ENCODE results near the gene PNLIPRP2. TPM values are rescaled to one million over a fixed set of nuclear protein-coding genes. Genes with fewer than 3 reads are reported as not detected.

Gene PNLIPRP2
- total RNA-seq, 1 experiment from 2014 or later = not detected

DNA sequence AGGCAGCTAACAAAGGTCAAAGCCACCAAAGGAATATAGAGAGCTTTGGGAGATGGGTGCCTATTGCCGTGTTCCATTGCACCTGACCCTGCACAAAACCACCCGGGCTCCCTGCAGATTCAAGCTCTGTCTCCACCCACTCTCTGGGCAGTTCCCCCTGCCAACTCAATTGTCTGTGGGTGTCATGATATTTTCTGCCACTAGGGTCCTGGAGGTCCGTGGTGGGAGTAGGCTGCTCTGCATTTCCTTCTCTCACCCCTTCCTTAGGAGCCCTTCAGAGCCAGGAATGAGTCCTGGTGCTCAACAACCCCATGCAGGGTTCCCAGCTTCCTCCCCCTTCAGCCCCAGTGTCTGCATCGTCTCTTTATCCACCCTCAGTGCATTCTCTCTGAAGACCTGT lies 34.1 kb downstream of the PNLIPRP2 start:
- no peak for DNase-seq (ENCODE audit: low read depth)

DNA sequence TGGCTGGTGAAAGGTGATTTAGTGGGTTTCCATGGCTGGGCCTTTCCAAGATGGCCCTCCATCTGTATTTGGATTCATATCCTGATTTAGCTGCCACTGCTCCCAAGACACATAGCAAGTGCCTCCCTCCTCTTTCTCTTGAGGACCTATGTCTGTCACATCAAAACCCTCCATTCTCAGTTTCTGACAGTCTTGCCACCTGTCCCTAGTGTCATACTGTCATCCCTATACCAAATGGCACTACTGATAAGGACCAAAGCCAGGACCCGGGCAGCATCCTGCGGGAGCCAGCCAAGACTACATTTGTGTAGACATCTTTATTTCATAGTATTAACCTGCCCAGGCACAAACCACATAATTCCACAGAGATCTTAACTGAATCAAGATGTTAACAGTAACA lies 34.8 kb downstream of the PNLIPRP2 start:
- no peak for DNase-seq (ENCODE audit: low read depth)

DNA sequence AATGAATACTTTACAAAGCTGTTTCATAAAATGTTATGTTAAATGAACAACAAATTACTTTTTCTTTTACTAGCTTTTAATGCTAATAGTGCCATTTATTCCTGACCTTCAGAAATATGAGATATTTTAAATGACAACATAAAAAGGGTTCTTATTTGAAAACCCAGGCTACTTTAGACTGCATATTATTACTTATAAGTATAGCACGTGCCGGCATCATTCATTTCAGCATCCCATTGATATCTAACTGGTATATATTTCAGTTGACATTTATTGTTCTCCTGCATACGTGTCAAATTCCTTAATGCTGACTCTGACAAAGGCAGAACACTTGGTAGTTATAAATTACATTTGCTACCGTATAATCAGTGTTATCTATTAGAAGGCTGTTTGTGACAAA lies 35.3 kb downstream of the PNLIPRP2 start:
- no peak for DNase-seq (ENCODE audit: low read depth)

DNA sequence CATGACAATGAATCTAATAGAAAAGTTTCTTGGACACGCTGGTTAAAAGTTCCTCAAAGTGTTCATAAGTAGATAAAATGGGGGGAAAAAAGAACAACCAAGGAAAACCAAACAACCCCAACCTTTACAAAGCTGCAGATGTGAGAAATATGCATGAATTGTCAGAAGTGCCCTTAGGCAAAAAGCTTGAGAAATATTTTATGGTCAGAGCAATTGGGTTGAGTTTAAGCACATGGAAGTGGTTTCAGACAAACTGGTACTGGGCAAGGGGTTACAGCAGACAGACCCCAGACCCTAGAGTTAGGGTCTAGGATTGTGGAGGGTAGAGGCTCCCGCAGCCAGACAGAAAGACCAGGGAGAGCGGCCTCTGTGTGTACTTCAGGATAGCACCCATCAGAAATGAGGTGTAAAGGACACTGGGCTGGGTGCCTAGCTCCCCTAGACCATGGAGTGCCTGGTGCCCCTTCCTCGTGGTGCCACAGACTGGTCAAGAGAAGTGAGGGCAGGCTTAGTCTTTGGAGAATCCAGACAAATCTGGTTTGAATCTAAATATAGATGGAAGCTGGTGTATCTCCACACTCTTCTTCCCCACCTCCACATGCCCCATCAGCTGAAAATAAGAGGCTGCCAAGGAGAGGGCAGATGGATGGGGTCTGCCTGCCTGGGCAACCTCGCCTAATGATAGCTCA lies 37.3 kb downstream of the PNLIPRP2 start:
- no peak for DNase-seq (ENCODE audit: low read depth)

DNA sequence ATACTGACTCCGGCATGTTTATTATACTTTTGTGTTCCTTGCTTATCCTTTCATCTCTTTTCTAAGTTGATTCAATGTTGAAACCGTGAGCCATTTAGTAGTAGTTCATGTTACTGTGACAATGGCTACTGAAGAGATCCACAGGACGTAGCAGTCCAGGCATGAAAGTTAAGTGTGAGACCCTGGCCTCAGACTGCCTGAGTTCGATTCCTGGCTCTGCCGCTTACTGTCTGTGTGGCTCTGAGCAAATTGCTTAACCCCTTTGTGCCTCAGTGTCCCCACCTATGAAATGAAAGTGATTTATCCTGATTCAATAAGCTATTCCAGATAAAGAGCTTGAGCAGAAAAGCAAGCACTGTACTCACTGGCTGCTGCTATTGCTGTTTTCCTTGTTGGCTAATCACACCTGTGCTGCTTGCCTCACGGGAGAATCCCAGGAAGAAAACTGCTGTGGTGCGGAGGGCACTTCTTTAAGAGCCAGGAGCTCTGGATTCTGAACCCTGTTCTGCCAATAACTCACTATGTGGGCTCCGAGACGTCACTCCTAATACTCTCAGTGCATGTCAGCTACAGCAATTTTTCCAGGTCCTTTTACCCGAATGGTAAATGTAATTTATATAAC lies 38.4 kb downstream of the PNLIPRP2 start:
- no peak for DNase-seq (ENCODE audit: low read depth)

DNA sequence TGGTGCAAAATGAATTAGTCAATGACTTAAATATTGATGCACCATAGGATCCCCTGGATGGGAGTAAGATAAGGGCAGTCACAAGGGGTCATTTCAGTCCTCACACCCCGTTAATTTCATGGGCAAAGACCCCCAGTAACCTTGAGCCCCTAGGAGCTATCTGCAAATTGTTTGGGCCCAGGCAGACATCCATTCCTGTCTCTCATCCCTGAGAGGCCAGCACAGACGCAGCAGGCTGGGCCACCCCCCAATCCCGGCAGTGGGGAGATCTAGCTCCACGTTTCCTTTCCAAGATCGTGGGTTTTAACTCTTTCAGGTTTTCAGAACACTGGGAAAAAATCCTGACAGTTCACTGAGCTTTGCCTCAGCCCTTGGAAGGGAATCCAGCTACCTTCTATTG lies 40.1 kb downstream of the PNLIPRP2 start:
- DNase-seq (ENCODE audit: low read depth) = no peak

DNA sequence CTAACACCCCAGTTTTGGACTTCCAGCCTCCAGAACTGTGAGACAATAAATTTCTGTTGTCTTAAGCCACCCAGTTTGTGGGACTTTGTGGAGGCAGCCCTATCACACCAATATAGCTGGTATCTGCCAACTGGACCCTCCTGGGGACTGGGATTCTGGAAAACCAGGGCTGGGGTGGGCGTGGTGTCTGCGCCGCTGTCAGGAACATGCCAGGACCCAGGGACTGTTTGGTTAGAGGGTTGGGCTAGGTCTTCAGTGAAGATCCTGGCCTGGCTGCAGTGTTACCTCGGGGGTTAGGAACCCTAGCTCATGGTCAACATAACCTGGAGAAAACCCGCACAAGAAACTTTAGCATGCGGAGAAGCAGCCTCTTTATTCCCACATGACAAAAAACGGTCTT lies 42.6 kb downstream of the PNLIPRP2 start:
- no peak for DNase-seq (ENCODE audit: low read depth)

DNA sequence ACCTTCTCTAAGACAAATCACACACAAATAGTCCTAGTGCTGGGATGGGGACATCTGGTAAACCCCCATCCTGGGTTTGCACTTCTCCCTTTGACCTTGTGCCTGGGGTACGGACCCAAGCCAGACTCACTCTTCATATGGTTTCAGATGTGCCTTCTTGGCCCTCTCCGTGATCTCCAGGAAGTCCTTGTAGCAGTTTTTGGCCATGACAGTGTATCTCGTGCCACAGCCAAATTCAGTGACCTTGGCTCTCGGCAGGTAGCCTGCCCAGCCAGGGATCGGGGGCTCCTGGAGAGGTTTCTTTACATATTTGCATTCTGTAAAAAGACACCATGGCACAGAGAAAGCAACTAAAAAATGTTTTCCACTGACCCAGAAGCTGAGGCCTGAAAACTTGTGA lies 43.9 kb downstream of the PNLIPRP2 start:
- no peak for DNase-seq (ENCODE audit: low read depth)

DNA sequence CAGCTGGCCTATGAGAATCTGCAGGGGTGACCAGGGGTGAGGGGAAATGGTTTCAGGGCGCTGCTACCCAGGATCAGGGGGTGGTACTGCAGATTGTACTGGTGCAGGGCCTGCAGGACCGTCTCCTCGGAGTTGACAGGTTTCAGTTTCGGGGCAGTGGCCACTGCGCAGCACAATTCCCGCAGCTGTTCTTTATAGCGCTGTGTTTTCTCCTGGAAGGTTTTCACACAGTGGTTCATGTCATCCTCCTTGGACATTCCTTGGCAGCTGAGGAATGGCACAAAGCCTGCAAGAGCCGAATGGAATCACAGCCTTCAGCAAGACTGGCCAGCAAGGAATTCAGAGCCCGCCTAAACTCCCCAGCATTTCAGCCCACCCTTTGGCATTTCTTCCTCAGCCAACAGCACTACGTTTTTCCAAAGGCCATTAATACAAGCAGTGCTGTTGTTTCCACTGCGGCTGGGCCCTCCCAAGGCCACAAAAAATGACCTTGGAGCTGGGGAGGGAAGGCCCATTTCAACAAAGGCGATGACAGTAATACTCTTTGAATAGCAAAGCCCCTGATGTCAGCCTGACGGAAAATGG lies 44.9 kb downstream of the PNLIPRP2 start:
- DNase-seq (ENCODE audit: low read depth) = peak; percentile 45

DNA sequence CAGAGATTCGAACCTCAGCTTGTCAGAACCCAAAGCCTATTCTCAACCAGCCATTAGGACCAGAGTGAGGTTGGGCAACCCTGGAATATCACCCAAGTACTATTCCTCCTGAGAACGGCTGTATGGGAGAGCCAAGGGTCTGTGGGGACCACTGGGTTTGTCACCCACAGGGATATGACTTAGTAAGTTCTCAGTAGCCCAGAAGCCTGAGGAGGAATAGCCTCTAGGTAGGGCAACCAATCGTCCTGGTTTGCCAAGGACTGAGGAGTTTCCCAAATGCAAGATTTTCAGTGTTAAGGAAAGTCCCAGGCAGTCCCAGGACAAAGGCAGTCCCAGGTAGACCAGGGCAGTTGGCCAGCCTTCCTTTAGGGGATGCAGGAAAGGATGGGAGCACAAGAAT lies 46.7 kb downstream of the PNLIPRP2 start:
- no peak for DNase-seq (ENCODE audit: low read depth)

DNA sequence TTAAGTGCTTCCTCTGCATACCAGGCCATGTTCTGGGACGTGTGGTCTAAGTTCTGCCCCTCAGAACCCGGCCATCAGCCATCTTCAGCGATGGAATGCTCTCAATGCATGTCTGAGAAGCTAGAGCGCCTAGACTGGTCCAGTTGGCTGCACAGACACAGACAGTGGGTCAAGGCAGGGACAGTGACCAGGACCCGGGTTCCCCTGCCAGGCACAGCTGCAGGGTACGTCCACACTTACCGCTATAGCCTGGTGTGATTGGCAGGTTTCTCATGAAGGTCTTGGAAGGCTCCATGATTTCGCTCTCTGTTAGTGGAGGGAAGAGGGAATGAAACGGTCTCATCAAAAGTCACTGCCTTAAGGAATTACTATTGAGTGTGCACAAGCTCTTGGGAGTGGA lies 47.3 kb downstream of the PNLIPRP2 start:
- DNase-seq (ENCODE audit: low read depth) = no peak

DNA sequence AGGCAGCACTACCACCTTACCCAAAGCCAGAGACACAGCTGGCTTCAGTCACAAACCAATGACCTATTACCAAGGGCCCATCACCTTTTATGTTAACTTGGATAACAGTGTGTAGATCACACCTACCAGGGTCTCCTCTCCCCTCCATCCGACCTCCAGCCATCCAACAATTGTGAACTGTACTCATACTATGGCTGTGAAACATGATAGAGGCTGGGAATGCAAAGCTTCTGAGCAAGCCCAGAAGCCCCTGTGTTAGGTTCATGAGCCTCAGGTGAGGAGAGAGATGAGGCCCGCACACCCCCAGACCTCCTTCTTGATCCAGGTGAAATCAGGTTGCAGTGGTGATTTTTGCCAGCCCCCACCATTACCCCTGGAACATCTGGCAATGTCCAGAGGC lies 47.7 kb downstream of the PNLIPRP2 start:
- no peak for DNase-seq (ENCODE audit: low read depth)

DNA sequence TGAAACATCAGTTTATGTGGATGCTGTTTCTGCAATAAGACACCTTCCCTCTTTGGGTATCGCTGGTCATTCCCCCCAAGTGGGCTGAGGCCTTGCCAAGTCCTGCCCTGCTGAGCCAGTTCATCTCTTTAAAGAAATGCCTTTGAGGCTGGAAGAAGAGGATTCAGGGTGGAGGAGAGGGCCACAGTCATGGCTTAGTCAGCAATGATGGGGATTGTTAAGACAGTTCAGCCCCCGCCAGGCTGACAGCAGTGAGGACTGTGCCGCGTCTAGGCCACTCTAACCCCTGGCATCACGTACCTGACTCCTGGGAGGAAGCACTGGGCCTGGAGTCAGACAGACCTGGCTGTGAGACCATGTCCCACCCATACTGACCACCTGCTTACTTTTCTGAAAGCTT lies 48.3 kb downstream of the PNLIPRP2 start:
- no peak for DNase-seq (ENCODE audit: low read depth)

DNA sequence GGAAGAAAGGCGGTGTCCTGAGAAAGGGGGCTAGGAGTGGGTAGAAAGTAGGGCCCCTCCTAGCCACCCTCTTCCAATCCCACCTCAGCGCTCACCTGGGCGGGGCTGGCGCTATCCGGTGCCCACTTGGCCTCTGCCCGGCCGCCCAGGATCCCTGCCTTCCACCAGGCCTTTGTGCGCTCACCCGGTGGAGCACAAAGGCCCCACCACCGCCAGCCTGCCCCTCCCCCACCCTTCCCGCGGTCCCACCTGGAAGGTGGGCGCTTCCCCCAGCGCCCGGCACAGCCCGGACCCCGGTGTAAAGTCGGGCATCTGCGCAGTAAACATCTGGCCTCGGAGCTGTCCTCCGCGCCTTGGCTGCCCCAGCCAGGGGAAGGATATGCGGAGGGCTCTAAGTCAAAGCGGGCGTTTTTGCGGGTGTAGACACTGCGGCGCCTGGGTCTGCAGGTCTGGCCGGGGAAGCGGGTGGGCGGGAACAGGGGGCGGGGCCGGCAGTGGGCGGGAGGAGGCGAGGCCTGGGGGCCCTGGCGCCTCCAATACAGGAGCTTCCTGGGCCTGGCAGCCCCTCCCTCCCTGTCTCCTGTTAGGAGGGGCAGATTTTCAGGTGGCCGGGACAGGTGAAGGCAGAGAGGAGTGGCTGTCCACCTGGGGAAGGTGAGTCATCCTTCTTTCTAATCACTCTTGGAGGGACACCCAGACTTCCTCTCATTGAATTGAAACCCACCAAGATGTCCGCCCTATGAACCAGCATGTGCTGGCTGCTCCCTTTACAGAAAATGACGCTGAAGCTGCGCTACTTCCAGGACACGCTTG lies 49.3 kb downstream of the PNLIPRP2 start:
- DNase-seq (ENCODE audit: low read depth) = no peak

DNA sequence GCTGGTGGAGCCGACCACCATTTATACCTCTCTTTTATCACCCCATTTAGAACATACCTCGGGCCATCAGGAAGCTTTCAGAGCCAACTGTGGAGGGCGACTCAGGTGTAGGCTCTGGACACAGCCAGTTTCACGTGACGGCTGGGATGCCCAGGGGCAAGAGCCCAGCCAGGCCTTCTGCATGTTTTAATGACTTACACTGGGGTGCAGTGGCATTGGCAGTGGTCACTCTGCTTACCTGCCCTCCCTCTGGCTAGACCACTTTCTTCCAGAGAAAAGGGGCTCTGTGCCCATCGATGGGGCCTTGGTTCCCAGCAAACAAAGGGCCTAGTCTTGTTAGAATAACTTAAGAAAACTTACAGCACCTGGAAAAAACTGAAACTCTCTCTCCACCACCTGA lies 50.0 kb downstream of the PNLIPRP2 start:
- DNase-seq (ENCODE audit: low read depth) = no peak

DNA sequence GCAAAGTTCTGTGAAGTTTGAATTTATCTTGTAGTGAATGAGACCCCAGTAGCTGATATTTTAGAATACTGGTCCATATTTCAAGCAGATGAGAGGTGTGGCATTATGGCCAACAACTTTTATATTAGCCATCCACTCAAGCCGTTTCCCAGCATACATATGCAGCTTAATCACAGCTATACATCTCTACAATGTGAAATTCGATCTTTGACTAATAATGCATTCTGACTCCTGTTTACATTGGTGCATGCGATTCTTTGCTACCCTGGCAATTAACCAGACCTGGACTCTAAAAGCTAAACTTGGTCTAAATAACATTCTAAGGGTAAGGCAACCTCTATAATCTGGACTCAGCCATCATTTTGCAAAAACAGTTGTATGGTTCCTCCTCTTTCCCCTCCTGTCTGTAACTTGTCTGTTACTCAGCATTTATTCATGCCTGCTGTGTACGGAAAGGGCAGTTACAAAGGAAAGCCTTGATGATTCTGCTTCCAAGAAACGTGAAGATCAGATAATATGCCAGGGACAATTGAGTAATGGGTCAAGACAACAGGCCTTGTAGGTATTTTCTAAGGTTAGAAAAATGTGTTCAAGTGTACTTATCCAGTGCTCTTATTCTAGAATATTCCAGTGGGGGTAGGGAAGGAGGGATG lies 50.6 kb downstream of the PNLIPRP2 start:
- no peak for DNase-seq (ENCODE audit: low read depth)

DNA sequence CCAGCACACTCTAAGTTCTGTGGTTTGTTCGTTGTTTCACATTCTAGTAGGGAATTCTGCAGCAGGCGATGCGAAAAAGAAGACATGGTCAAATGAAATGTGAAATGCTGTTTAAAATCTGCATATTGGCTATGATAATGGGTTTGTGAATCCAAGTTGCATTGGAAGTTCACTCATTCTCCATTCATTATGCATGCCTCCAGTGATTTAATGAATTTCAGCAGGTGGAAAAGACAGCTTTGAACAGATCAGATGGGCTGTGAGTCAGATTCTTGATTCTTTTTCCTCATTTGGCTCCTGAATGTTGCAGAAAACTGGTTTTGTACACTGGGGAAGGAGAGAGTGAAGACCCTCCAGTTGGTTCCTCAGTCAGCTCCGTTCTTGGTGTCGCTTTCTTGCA lies 52.1 kb downstream of the PNLIPRP2 start:
- no peak for DNase-seq (ENCODE audit: low read depth)

DNA sequence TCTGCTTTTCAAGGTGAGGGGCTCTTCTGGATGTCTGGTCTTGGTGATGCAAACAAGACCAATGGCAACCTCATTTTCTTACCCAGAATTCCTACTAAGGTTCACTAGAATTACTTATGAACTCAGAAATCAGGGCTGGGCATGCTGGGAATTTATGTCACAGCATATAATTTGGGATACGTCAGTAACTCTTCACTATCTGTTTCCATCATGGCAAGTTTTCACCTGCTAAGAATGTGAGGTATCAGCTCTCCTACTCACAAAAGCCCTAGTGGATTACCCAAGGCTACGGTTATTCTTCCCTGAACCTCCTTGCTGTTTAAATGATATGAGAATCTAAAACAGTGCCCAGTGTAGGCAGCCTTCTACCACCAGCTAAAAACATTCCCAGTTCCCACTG lies 53.1 kb downstream of the PNLIPRP2 start:
- no peak for DNase-seq (ENCODE audit: low read depth)

DNA sequence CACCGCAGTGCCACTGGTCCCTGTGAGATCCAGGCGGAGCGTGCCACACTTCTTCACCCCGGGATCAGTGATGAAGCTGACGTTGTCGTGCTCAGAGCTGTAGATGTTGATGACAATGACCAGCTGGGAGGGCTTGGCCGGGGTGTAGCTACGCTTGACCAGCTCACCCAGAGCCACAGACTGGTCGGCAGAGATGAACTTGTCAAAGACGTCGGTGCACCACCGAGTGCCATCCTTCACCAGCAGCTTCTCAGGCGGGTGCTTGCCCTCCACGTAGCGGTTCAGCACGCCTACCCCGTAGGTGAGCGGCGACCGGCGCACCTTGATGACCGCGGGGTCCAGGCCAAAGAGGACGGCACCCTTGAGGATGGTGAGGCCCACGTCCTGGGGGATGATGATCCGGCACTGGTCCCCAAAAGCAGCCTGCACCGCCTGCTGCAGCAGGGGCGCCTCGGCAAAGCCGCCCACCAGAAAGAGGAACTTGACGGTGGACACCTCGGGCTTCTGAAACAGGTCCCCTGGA lies 54.2 kb downstream of the PNLIPRP2 start:
- no peak for DNase-seq (ENCODE audit: low read depth)

DNA sequence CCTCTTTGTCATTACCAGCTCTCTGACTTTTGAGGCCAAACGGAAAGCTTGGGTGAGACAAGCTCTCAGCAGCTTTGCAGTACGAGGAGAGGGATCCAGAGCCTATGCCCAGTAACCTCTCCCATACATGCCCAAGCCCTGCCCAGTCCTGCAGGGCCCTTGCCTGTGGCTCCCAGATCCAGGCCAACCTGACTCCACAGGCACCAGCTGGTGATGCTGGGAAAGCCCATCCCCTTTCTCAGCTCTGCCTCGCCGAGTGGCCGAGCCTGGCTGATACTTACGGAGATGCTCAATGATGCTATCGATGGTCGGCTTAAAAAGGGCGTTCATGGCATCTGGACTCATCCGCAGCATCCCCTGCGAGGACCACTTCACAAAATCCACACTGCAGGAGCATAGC lies 55.4 kb downstream of the PNLIPRP2 start:
- no peak for DNase-seq (ENCODE audit: low read depth)

DNA sequence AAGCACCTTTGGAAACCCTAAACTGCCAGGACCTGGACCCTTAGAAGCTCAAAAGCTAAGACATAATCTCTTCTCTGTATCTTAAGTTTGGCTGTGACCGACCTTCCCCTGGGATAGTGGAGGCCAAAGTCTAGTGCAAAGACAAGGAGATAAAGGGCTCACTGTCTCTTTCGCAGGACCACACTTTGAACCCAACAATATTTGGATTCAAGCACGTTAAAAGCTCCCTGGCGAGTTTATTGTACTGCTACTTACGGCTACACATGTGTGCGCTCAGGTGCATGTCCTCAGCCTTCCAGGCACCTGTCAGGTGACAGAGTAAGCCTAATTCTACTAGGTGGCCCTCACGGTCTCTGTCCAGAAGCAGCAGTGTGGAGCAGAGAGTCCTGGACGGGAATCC lies 55.9 kb downstream of the PNLIPRP2 start:
- no peak for DNase-seq (ENCODE audit: low read depth)

DNA sequence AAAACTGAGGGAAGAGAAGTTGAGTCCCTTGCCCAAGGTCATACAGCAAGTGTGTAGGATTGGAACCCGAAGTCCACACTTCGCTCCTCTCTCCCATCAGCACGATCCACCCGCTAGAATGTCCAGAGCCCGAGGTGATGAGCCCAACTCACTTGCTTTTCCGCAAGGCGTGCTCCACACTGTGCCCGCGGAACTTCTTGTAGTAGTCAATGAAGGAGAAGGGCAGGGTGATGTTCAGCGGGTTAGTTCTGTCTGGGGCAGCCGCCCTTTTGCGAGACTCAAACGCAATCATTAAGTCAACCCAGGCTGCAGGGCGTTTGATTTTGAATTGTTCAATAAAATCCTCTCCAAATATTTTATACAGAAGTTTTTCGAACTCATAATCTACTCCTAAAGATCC lies 58.6 kb downstream of the PNLIPRP2 start:
- no peak for DNase-seq (ENCODE audit: low read depth)

Measured in RPMI7951 (cell line).